Activated CD4-positive, alpha-beta T cell treated with anti-CD3 and anti-CD28 coated beads, Interleukin-2, Interleukin-6, amounts not matched to agents 100 ng/mL and 50 ng/mL, durations not matched to agents 16 hours and 8 hours (primary cell): ENCODE data around the gene NBPF26.
"Not testable (repeated sequence)": the region's sequence is repeated elsewhere in the genome, so short reads cannot be mapped to it uniquely, and the experiment has no call there.

Experiments used
- DNase-seq: peaks from one replicate; pipeline ENCODE4 v3.0.0-alpha.2; 2020

NBPF26 gene

GRCh38 chr1:120723715-120724402, at the start of gene NBPF26:
Gene NBPF26, plus strand, starts transcription at chr1:120723945.
- peak; percentile 87 for DNase-seq

- not testable (repeated sequence) for DNase-seq
Measured at GRCh38 chr1:120680106-120680819, 43.5 kb upstream of the NBPF26 start.

- DNase-seq = not testable (repeated sequence)
Measured at GRCh38 chr1:120680938-120681337, 42.8 kb upstream of the NBPF26 start.

- not testable (repeated sequence) for DNase-seq
Measured at GRCh38 chr1:120684397-120684796, 39.3 kb upstream of the NBPF26 start.

GRCh38 chr1:120685622-120686021, 38.1 kb upstream of the NBPF26 start:
- not testable (repeated sequence) for DNase-seq

GRCh38 chr1:120687250-120687649, 36.5 kb upstream of the NBPF26 start:
- not testable (repeated sequence) for DNase-seq

GRCh38 chr1:120700807-120701562, 22.8 kb upstream of the NBPF26 start:
- DNase-seq = not testable (repeated sequence)

GRCh38 chr1:120723358-120723714, 409 bp upstream of the NBPF26 start:
- DNase-seq = not testable (repeated sequence)

GRCh38 chr1:120724507-120724906, 762 bp downstream of the NBPF26 start:
- DNase-seq = peak; percentile 10

GRCh38 chr1:120728811-120729210, 5.1 kb downstream of the NBPF26 start:
- DNase-seq = peak; percentile 14

GRCh38 chr1:120769090-120769489, 45.3 kb downstream of the NBPF26 start:
- DNase-seq = not testable (repeated sequence)

- DNase-seq = peak; percentile 23
Measured at GRCh38 chr1:120805452-120805851, 81.7 kb downstream of the NBPF26 start.

GRCh38 chr1:120811822-120812221, 88.1 kb downstream of the NBPF26 start:
- DNase-seq = peak; percentile 53

GRCh38 chr1:120825051-120825450, 101.3 kb downstream of the NBPF26 start:
- not testable (repeated sequence) for DNase-seq

GRCh38 chr1:120826623-120827022, 102.9 kb downstream of the NBPF26 start:
- DNase-seq = not testable (repeated sequence)

- peak; percentile 88 for DNase-seq
Measured at GRCh38 chr1:120844186-120844944, 120.6 kb downstream of the NBPF26 start.

GRCh38 chr1:120844945-120845330, 121.2 kb downstream of the NBPF26 start:
- DNase-seq = not testable (repeated sequence)

GRCh38 chr1:120849400-120850286, 125.9 kb downstream of the NBPF26 start:
- DNase-seq = peak; percentile 50

- not testable (repeated sequence) for DNase-seq
Measured at GRCh38 chr1:120850287-120850536, 126.5 kb downstream of the NBPF26 start.

GRCh38 chr1:120850537-120851421, 127.0 kb downstream of the NBPF26 start:
- peak; percentile 97 for DNase-seq

- DNase-seq = not testable (repeated sequence)
Measured at GRCh38 chr1:120858144-120858543, 134.4 kb downstream of the NBPF26 start.
